ENCODE measurements around the gene CCDC136.

The CCDC136 gene

GRCh38 chr7:128827248-128827958 is 35.6 kb downstream of the CCDC136 start:
- H3K4me3 ChIP-seq (ENCODE audit: low read depth, low read length) = no peak overlapping the region
- TF ChIP-seq CTCF (IDR thresholded peaks at IDR 0.05; ENCODE audit: borderline replicate concordance, insufficient read depth, low read depth, low read length) = no peak

GRCh38 chr7:128827971-128828711 is 36.4 kb downstream of the CCDC136 start:
- no peak overlapping the region for H3K4me3 ChIP-seq (ENCODE audit: low read depth, low read length)
- TF ChIP-seq CTCF (IDR thresholded peaks at IDR 0.05; ENCODE audit: borderline replicate concordance, insufficient read depth, low read depth, low read length) = no peak

- no peak overlapping the region for H3K4me3 ChIP-seq (ENCODE audit: low read depth, low read length)
- no peak for TF ChIP-seq CTCF (IDR thresholded peaks at IDR 0.05; ENCODE audit: borderline replicate concordance, insufficient read depth, low read depth, low read length)
These were observed 37.8 kb downstream of the CCDC136 start for GRCh38 chr7:128829391-128830166.

GRCh38 chr7:128830231-128831177 is 38.7 kb downstream of the CCDC136 start, which contains the start of gene FLNC:
Gene FLNC, plus strand, starts transcription at chr7:128830406. Its CDS starts 232 bp downstream, at chr7:128830638.
- H3K4me3 ChIP-seq (ENCODE audit: low read depth, low read length) = no peak within 1 kb of the TSS
- no peak for TF ChIP-seq CTCF (IDR thresholded peaks at IDR 0.05; ENCODE audit: borderline replicate concordance, insufficient read depth, low read depth, low read length)

GRCh38 chr7:128831178-128831993 is 39.6 kb downstream of the CCDC136 start:
- TF ChIP-seq CTCF (IDR thresholded peaks at IDR 0.05; ENCODE audit: borderline replicate concordance, insufficient read depth, low read depth, low read length) = no peak
- no peak overlapping the region for H3K4me3 ChIP-seq (ENCODE audit: low read depth, low read length)
